NCI-H2196 (cell line): ENCODE results near the gene ATP6V1C2.
"Not testable (repeated sequence)": the region's sequence is repeated elsewhere in the genome, so short reads cannot be mapped to it uniquely, and the experiment has no call there.

Source experiments
- DNase-seq: peaks from one replicate; lab custom pipeline; 2025; ENCODE audit not compliant: unreplicated experiment; lab: John Stamatoyannopoulos, UW

ATP6V1C2 gene

DNA sequence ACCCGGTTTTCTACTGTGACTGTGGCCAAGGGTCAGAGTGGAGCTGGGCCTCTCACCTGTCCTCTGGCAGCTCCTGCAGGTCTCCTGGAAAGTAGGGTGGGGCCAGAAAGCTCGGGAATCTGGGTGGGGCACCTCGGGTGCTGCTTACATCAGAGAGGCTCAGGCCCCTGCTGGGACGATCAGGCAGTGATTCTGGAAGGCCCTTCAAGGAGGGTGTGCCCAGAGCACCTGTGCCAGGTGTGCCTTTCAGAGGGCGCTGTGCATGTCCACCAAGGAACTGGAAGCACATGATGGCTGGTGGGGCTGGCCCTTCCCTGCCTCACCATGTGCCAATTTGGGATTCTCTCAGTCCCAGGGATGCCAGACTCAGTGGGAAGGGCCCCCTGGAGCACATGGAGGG lies 44.0 kb downstream of the ATP6V1C2 start:
- no peak for DNase-seq

- no peak for DNase-seq
These were observed 44.5 kb downstream of the ATP6V1C2 start for GRCh38 chr2:10765914-10766313.

GRCh38 chr2:10768063-10768507 lies 46.7 kb downstream of the ATP6V1C2 start:
- DNase-seq = no peak

GRCh38 chr2:10770956-10771750 lies 49.7 kb downstream of the ATP6V1C2 start:
- DNase-seq = no peak

DNA sequence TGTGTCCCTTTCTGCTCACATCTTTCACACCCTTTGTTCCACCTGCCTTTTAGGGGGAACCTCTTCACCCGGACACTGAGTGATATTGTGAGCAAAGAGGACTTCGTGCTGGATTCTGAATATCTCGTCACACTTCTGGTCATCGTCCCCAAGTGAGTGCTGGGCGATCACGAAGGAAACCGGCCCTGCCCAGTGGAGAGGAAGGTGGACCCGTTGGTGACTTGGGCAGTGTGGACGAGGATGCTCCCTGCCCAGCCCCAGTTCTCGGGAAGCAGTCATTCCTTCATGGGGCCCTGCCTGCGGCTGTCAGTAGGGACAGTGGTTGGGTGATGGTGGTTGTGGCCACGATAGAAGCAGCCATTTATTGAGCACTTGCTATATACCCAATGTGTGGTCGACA lies 50.4 kb downstream of the ATP6V1C2 start:
- DNase-seq = no peak

DNA sequence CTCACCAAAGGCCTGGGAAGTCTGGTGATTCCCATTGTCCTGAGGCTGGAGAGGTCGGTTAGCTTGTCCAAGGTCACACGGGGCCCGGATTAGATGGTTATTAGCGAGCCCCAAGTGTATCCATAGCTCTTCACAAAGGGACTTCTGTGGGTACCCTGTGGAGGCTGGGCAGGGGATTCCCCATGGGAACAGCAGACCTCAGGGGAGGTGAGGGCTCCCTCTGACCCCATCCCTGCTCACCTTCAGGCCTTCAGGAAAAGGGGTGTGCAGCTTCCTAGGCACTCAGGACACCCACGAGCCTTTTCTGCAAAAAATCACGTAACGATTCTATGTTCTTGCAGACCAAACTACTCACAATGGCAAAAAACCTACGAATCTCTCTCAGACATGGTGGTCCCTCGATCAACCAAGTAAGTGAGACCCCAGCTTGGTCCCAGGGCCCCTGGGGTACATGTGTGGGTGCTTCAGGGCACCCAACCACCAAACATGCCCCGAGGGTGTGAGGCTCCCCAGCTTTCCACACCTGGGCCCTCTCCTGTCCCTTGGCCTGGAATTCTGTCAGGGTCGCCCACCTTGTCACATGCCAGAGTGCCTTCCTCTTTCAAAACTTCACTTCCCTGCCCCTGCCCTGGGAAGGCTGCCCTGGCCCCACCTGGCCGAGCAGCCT lies 50.9 kb downstream of the ATP6V1C2 start:
- no peak for DNase-seq

- DNase-seq = no peak
These were observed 51.4 kb downstream of the ATP6V1C2 start for GRCh38 chr2:10772868-10773215.

DNA sequence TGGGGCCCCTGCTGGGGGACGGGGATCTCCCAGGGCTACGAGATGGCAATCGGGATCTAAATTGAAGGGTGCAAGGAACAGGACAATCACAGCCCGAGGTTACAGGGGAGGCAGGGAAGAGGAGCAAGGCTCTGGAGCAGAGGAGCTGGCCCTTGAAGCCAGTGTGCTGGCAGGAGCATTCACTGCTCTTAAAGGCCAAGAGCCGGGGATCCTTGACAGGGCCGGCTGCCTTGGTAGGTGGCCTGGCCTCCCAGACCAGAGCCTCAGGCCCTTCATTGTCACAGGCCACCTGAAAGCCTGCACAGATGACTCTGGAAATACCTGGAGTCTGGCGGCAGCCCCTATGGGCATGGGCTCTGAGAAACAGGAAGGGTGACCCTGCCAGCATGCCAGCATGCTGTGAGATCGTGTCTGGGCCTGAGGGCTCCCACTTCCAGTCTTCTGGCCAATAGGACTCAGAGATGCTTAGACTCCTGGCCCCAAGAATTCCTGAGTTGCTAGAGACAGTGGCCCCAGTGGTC lies 52.5 kb downstream of the ATP6V1C2 start:
- DNase-seq = no peak

GRCh38 chr2:10774394-10774793 lies 53.0 kb downstream of the ATP6V1C2 start:
- no peak for DNase-seq

DNA sequence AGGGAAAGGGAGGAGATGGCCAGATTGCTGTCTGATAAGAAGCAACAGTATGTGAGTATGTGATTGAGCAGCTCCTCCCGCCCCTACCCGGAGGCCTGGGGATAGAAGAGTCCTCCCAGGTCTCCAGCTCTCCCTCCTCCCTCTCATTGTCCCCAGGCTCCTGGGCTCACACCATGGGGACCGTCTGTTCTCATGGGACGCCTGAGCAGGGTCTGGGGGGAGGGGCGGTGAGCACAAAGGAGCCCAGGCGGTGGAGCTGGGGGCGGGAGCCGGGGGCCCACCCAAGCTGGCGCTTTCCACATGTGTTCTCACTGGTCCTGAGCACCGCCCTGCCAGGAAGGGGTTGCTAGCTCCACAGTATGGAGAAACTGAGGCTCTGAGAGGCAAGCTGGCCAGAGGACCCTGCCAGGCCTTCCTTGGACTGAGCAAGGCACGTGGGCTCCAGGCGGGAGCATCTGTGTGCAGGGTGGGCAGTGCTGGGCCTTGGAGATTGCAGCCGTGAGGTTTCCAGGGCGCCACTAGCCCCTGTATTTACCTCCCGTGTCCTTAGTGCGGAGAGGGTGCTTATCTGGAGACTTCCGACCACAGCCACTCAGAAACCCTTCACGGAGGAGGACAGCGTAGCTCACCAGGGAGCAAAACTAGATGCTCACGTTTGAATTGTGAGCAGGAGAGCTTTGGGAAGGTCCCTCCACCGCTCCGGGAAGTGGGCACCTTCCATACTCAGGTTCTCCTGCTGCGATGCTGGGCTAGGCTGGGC lies 53.8 kb downstream of the ATP6V1C2 start:
- DNase-seq = no peak

GRCh38 chr2:10775831-10776230 lies 54.4 kb downstream of the ATP6V1C2 start:
- DNase-seq = no peak

GRCh38 chr2:10776231-10776977 lies 55.0 kb downstream of the ATP6V1C2 start:
- no peak for DNase-seq

DNA sequence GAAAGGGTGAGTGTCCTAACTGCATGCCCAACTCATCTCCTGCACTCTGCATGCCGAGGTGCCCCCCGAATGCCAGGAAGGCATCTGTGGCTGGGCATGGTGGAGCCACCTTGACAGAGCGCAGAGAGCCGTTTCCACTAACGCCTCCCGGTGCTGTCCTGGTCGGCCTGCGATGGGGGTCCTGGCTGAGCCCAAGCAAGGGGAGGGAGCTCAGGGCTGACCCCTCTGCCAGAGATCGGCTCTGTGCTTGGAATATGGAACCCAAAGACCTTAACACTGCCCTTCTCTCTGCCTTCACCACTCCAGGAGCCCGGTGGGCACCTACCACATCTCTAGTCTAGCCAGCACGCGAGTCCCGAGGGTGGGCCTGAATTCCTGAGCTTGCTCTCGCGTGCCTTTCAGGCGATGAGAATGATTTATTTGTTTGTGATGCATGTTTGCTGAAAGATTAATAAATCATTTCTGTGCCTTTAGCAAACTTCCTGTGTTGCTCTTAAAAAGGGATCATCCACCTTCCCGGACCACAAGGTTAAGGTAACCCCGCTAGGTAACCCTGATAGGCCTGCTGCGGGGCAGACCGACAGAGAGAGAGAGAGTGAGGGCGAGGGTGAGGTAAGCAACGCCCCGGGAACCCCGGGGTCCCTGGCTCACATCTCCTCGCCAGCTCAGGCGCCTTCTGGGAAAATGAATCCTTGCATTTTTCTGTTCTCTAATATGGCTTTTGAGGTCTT lies 55.8 kb downstream of the ATP6V1C2 start:
- no peak for DNase-seq

DNA sequence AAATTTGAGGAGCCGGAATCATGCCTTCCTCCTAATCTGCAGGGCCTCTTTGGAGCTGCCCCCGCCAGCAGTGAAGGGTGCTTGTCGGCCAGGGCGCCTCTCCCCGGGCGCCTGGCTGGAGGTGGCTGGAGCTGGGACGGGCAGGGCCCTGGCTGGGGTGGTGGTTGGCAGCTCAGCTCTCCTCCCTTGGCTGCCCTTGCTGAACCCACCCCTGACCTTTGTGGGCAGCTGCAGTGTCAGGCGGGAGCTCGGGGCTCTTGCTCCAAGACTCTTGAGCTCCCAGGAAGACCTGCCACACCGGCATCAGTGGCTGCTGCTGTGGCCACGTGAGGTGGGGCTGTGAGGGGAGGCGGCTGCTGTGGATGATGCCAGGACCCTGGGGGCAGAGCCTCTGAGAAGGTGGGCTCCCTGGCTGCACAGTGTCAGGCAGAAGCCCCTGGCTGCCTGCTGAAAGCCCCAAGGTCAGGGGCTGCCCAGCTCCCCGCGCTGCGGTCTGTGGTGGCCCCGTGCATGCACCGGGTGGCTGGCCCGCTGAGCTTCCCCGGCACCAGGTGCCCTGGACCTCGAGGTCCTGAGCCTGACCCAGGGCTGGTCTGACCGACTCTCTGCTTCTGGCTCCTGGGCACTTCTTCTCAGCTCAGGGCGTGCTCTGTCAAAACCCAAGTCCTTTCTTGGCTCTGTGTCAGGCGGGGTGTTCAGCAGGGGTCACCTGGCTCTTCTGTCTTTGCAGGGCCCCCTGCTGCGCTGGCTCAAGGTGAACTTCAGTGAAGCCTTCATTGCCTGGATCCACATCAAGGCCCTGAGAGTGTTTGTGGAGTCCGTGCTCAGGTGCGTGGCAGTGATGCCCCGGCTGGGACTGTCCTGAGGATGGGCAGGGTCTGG lies 56.7 kb downstream of the ATP6V1C2 start:
- DNase-seq = no peak

DNA sequence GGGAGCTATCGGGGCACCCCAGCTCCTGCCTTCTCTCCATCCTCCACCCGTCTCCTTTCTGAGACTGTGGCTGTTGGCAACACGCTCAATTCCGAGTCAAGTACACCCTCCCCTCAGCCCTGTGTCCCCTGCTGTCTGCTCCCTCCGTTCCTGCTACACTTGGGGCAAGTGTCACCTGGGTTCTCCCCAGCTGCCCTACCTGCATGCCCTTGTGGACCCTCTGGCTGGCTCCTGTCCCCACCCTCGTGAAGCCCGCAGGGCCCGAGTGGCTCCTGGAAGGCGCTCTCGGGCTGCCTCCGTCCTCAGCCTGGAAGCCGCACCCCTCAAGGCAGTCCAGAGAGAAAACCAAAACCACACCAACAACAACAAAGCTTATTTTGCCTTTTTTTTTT lies 57.3 kb downstream of the ATP6V1C2 start:
- no peak for DNase-seq

DNA sequence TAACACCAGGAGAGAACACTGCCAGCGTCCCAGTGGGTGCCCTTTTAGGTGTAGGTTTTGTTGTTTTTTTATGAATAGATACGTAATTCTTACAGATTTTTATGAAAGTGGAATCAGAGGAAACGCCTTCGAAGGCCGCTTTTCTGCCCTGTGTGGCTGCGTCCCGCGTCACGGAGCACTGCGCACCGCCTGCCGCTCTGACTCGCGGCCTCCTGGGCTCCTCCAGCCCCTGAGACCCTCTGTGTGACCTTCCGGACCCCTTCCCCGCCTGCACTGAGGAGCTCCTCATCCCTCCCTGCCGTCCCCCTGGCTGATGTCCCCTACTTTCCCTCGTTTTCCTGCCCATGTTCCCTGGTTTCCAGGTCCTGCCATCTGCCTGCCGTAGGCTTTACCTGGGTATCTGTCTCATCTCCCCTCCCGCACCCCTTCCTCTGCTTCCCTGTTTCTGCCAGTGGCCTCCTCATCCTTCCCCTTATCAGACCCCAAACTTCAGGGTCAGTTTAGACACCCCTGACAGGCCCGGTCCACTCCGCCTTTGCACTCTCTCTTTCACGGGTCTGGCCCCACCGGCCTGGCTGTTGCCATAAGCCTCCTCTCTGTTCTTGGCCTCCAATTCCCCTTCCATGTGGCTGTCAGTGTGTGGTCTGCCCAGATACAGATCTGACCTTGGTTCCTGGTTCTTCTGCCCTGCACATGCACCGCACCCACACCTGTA lies 58.5 kb downstream of the ATP6V1C2 start:
- DNase-seq = no peak

- no peak for DNase-seq
These were observed 59.0 kb downstream of the ATP6V1C2 start for GRCh38 chr2:10780491-10780820.

GRCh38 chr2:10780821-10781220 lies 59.4 kb downstream of the ATP6V1C2 start:
- DNase-seq = not testable (repeated sequence)

DNA sequence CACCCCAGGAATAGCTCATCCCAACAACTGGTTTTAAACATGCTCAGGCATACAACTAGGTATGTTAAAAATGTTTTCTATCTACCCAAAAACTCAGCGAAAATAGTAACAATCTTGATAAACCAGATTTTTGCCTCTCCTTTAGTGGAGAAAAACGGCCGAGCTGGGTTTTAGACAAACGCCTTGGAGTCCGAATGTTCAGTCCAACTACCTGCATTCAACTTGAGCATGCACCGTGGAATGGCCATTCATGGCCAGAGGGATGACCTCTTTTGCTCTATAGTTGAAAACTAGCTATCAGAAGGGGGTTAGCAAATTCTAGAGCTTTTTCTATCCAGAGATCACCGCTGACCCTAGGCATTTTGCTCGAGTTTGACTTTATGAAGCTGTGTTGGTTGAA lies 60.3 kb downstream of the ATP6V1C2 start:
- DNase-seq = no peak
